CD14-positive monocyte (primary cell): Measurements from ENCODE around the gene CPD. TPM values are rescaled to one million over a fixed set of nuclear protein-coding genes. Genes with fewer than 3 reads are reported as not detected.

Source experiments
- DNase-seq, 3 donors: peaks; one replicate each; pipeline ENCODE4 v3.0.0-alpha.2; 2011 to 2022
- H2AFZ ChIP-seq: 2 replicates; pipeline ENCODE4 v1.6.0; 2012; ENCODE audit warnings: mild to moderate bottlenecking, low read depth, low read length, inconsistent platforms; ENCODE audit not compliant: insufficient read depth, poor library complexity, severe bottlenecking
- H3K27ac ChIP-seq, 2 donors: 1 replicate in 1 of 2; 2 replicates in 1 of 2; pipeline ENCODE4 v1.5.1; 2012 to 2013; ENCODE audit warnings: low read length in 2 of 2, control low read depth in 1 of 2, inconsistent platforms in 1 of 2, low read depth in 1 of 2, mild to moderate bottlenecking in 1 of 2
- H3K27me3 ChIP-seq, 2 donors: one replicate each; pipeline versions ENCODE4 v1.6.0 to v1.6.1; 2011 to 2013; ENCODE audit warnings: low read length in 2 of 2; ENCODE audit not compliant: control insufficient read depth in 2 of 2, insufficient read depth in 2 of 2
- H3K36me3 ChIP-seq, 2 donors: replicated peaks in 1 of 2; 1 replicate in 1 of 2; 2 replicates in 1 of 2; pipeline versions ENCODE4 v1.5.1 to v1.6.1; 2012 to 2013; ENCODE audit warnings: low read length in 2 of 2, control low read depth in 1 of 2, inconsistent platforms in 1 of 2, mild to moderate bottlenecking in 1 of 2; ENCODE audit not compliant: insufficient read depth in 2 of 2, control insufficient read depth in 1 of 2
- H3K4me1 ChIP-seq, 2 donors: 1 replicate in 1 of 2; 2 replicates in 1 of 2; pipeline versions ENCODE4 v1.5.1 to v1.6.1; 2012 to 2013; ENCODE audit warnings: low read length in 2 of 2, control low read depth in 1 of 2, inconsistent platforms in 1 of 2, mild to moderate bottlenecking in 1 of 2, moderate library complexity in 1 of 2; ENCODE audit not compliant: insufficient read depth in 2 of 2, control insufficient read depth in 1 of 2
- H3K4me2 ChIP-seq: replicated peaks from 2 replicates; pipeline ENCODE3; 2012; ENCODE audit warnings: low read length, moderate library complexity, mild to moderate bottlenecking; ENCODE audit not compliant: poor library complexity, severe bottlenecking; ENCODE audit errors: extremely low read depth
- H3K4me3 ChIP-seq, 3 experiments: fragments of 200-600 bp in 1 of 3; sonication (generic) in 1 of 3; replicated peaks in 1 of 3; 1 replicate in 2 of 3; 2 replicates in 1 of 3; pipeline ENCODE4 v1.5.1; 2011 to 2013; ENCODE audit warnings: low read length in 3 of 3, mild to moderate bottlenecking in 3 of 3, control low read depth in 2 of 3, low read depth in 2 of 3, inconsistent platforms in 1 of 3, moderate library complexity in 1 of 3
- H3K79me2 ChIP-seq: 2 replicates; pipeline ENCODE4 v1.6.0; 2012; ENCODE audit warnings: mild to moderate bottlenecking, control low read depth, inconsistent platforms, low read length, moderate library complexity; ENCODE audit not compliant: insufficient read depth
- H3K9ac ChIP-seq: 2 replicates; pipeline ENCODE4 v1.6.0; 2017; ENCODE audit warnings: low read length, mild to moderate bottlenecking; ENCODE audit not compliant: insufficient read depth, poor library complexity, severe bottlenecking
- H3K9me3 ChIP-seq, 2 donors: replicated peaks in 1 of 2; 1 replicate in 1 of 2; 2 replicates in 1 of 2; pipeline versions ENCODE4 v1.5.1 to v1.6.1; 2012 to 2013; ENCODE audit warnings: low read length in 2 of 2, control low read depth in 1 of 2; ENCODE audit not compliant: control insufficient read depth in 1 of 2, insufficient read depth in 1 of 2
- H4K20me1 ChIP-seq: 2 replicates; pipeline ENCODE4 v1.6.0; 2012; ENCODE audit warnings: mild to moderate bottlenecking, low read length, control low read depth, moderate library complexity; ENCODE audit not compliant: insufficient read depth
- H3K27ac Mint-ChIP-seq, 7 donors: one replicate each; pipeline ENCODE4 v1.8.0; 2020; ENCODE audit warnings: mild to moderate bottlenecking in 7 of 7, mixed read lengths in 7 of 7, moderate library complexity in 6 of 7, inconsistent platforms in 2 of 7
- H3K27me3 Mint-ChIP-seq, 3 donors: one replicate each; pipeline ENCODE4 v1.8.0; 2021 to 2022; ENCODE audit warnings: low read depth in 3 of 3, mild to moderate bottlenecking in 3 of 3, mixed read lengths in 3 of 3, moderate library complexity in 3 of 3, inconsistent platforms in 1 of 3
- H3K36me3 Mint-ChIP-seq, 2 donors: one replicate each; pipeline ENCODE4 v1.8.0; 2020; ENCODE audit warnings: mixed read lengths in 2 of 2, inconsistent platforms in 1 of 2, mild to moderate bottlenecking in 1 of 2
- H3K4me1 Mint-ChIP-seq: one replicate; pipeline ENCODE4 v1.8.0; 2020; ENCODE audit warnings: mild to moderate bottlenecking, mixed read lengths
- H3K4me3 Mint-ChIP-seq, 2 donors: one replicate each; pipeline ENCODE4 v1.8.0; 2020; ENCODE audit warnings: mild to moderate bottlenecking in 2 of 2, mixed read lengths in 2 of 2, moderate library complexity in 1 of 2
- H3K9me3 Mint-ChIP-seq, 7 donors: one replicate each; pipeline ENCODE4 v1.8.0; 2020 to 2022; ENCODE audit warnings: mixed read lengths in 7 of 7, mild to moderate bottlenecking in 6 of 7, moderate library complexity in 6 of 7, inconsistent platforms in 2 of 7
- CTCF ChIP-seq: fragments of 200-600 bp; IDR thresholded peaks from one replicate; pipeline ENCODE4 v1.8.0; 2022; ENCODE audit warnings: antibody characterized with exemption, mild to moderate bottlenecking
- WGBS: methylation state at CpG from one replicate; pipeline ENCODE4 v1.1.5; 2013; ENCODE audit warnings: missing lambda C conversion rate; ENCODE audit not compliant: insufficient coverage; 5-methylcytosine and 5-hydroxymethylcytosine counted together
- intact Hi-C, 2 donors: fragments of 100-400 bp; cut with micrococcal nuclease; formaldehyde crosslinking; loops; one replicate each; pipeline versions ENCODE4 v1.15.0 to v1.15.1; 2023
- polyA plus RNA-seq, 3 donors: library from polyadenylated mRNA; depleted of rRNA in 1 of 3; unstranded in 2 of 3; stranded (reverse) in 1 of 3; fragments of 300-500 nt in 2 of 3; fragments of >200 nt in 1 of 3; fragmentation: Illumina TruSeq in 2 of 3; gene quantifications; 1 replicate in 2 of 3; 2 replicates in 1 of 3; pipeline ENCODE4 v1.2.3, GENCODE V29; 2012 to 2021

The CPD gene
- polyA plus RNA-seq, 3 donors: 9.2 to 47.0 (median 32.2) TPM

- Histone ChIP-seq H3K4me2 (peak overlapping the region; percentile 66), H4K20me1 (no peaks in the 10 kb centered on the region), H3K9ac (no peak overlapping the region), H3K36me3 (no peaks in the 10 kb centered on the region), H3K27me3 (no peaks in the 10 kb centered on the region), H3K9me3 (no peaks in the 10 kb centered on the region), H3K4me3 (peak overlapping the region in 1 of 3 experiments; percentile 52), H3K4me1 (peaks cover 41 to 56% of the 10 kb centered on the region in 2 donors), H2AFZ (peak overlapping the region; percentile 26), H3K27ac (peak overlapping the region; percentile 73 to 80), H3K79me2 (no peaks in the 10 kb centered on the region)
- no peak for TF ChIP-seq CTCF
- Mint-ChIP-seq H3K27me3 (no peaks in the 10 kb centered on the region), H3K9me3 (no peaks in the 10 kb centered on the region), H3K36me3 (no peaks in the 10 kb centered on the region), H3K4me1 (peaks cover 53% of the 10 kb centered on the region), H3K27ac (peak overlapping the region; percentile 82 to 94 (median 90)), H3K4me3 (peak overlapping the region; percentile 10 to 71)
- WGBS: 4% methylated on average over 3 of the region's 9 CpGs
- intact Hi-C loops: loop anchor here in 1 of 2 donors (2.0 to 5.0 kb wide), 2 partner anchors 18 to 33 kb away; partner anchors contain the start of gene CPD
- DNase-seq: peak; percentile 47 to 76 (median 66)
Measured at GRCh38 chr17:30344283-30345088, 34.2 kb upstream of the CPD start.

GRCh38 chr17:30345089-30345433 lies 33.7 kb upstream of the CPD start:
- peak overlapping the region in 1 of 3 experiments; percentile 52 for H3K4me3 ChIP-seq
- no peaks in the 10 kb centered on the region for H3K36me3 ChIP-seq
- H3K27me3 ChIP-seq: no peaks in the 10 kb centered on the region
- H3K27ac ChIP-seq: peak overlapping the region; percentile 73 to 80
- no peaks in the 10 kb centered on the region for H4K20me1 ChIP-seq
- peaks cover 49% of the 10 kb centered on the region for H3K4me1 Mint-ChIP-seq
- peak overlapping the region in 1 of 2 donors; percentile 48 for H3K4me3 Mint-ChIP-seq
- peak overlapping the region; percentile 66 for H3K4me2 ChIP-seq
- peak overlapping the region; percentile 82 to 94 (median 90) for H3K27ac Mint-ChIP-seq
- no peaks in the 10 kb centered on the region for H3K9me3 Mint-ChIP-seq
- no peak for TF ChIP-seq CTCF
- H3K9me3 ChIP-seq: no peaks in the 10 kb centered on the region
- H3K4me1 ChIP-seq: peaks cover 41 to 54% of the 10 kb centered on the region in 2 donors
- no peaks in the 10 kb centered on the region for H3K36me3 Mint-ChIP-seq
- H2AFZ ChIP-seq: peak overlapping the region; percentile 26
- no peak for DNase-seq
- WGBS: 67% methylated on average over 1 of the region's 2 CpGs
- no peak overlapping the region for H3K9ac ChIP-seq
- H3K27me3 Mint-ChIP-seq: no peaks in the 10 kb centered on the region
- no peaks in the 10 kb centered on the region for H3K79me2 ChIP-seq
- intact Hi-C loops: loop anchor here in 1 of 2 donors (2.0 kb wide), 1 partner anchor 18 kb away; no protein-coding TSS in a partner anchor
